Activated CD4-positive, alpha-beta T cell treated with anti-CD3 and anti-CD28 coated beads, Interleukin-2, amount 10 ng/mL, durations not matched to agents 24 days and 14 days (primary cell): ENCODE measurements around the gene VMAC. TPM values are rescaled to one million over a fixed set of nuclear protein-coding genes. Genes with fewer than 3 reads are reported as not detected.

Experiments used
- DNase-seq: peaks from one replicate; pipeline ENCODE4 v3.0.0; 2022
- H3K27ac Mint-ChIP-seq: one replicate; pipeline ENCODE4 v1.8.0; 2022; ENCODE audit warnings: mild to moderate bottlenecking, mixed read lengths
- H3K27me3 Mint-ChIP-seq: one replicate; pipeline ENCODE4 v1.8.0; 2022; ENCODE audit warnings: mixed read lengths
- H3K36me3 Mint-ChIP-seq: one replicate; pipeline ENCODE4 v1.8.0; 2022; ENCODE audit warnings: low read depth, mild to moderate bottlenecking, mixed read lengths
- H3K4me1 Mint-ChIP-seq: one replicate; pipeline ENCODE4 v1.8.0; 2021; ENCODE audit warnings: mixed read lengths
- H3K4me3 Mint-ChIP-seq: one replicate; pipeline ENCODE4 v1.8.0; 2022; ENCODE audit warnings: mild to moderate bottlenecking, moderate library complexity, mixed read lengths
- H3K9me3 Mint-ChIP-seq: one replicate; pipeline ENCODE4 v1.8.0; 2021; ENCODE audit warnings: mixed read lengths
- intact Hi-C: fragments of 100-400 bp; cut with micrococcal nuclease; formaldehyde crosslinking; loops from one replicate; pipeline ENCODE4 v1.15.1; 2023
- total RNA-seq: library from RNA; stranded (reverse); gene quantifications from 2 replicates; pipeline ENCODE4 v1.2.3, GENCODE V29; 2022

Gene VMAC
- total RNA-seq, 1 donor from 2014 or later = 3.2 TPM

DNA sequence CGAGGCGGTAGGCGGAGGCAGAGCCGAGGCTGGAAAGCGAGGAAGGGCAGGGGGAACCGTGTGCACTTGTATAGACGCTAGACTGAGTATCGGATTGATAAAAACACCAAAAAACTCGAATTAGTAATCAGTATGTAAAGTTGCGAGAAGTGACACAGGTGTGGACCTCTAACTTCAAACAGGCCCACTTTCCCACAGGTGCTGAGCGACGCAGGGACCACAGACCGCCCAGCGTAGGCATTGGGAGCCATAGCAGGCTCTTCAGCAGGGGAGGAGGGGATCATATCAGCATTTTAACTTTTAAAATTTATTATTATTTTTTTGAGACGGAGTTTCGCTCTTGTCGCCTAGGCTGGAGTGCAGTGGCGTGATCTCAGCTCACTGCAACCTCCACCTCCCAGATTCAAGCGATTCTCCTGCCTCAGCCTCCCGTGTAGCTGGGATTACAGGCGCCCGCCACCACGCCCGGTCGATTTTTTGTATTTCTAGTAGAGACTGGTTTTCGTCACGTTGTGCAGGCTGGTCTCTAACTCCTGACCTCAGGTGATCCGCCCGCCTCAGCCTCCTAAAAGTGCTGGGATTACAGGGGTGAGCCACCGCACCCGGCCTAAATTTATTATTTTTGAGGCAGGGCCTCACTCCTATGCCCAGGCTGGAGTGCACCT, 574 bp downstream of the VMAC start:
- H3K9me3 Mint-ChIP-seq = no peaks in the 10 kb centered on the region
- H3K27me3 Mint-ChIP-seq = no peaks in the 10 kb centered on the region
- DNase-seq = no peak
- H3K27ac Mint-ChIP-seq = peak overlapping the region; percentile 72
- peaks cover 14% of the 10 kb centered on the region for H3K36me3 Mint-ChIP-seq
- H3K4me1 Mint-ChIP-seq = peaks cover 26% of the 10 kb centered on the region
- peak overlapping the region; percentile 91 for H3K4me3 Mint-ChIP-seq
- intact Hi-C loops = loop anchor here (2.0 to 10.0 kb wide), 2 partner anchors 180 to 282 kb away; partner anchors contain the start of genes CATSPERD, LONP1, SAFB and SAFB2

DNA sequence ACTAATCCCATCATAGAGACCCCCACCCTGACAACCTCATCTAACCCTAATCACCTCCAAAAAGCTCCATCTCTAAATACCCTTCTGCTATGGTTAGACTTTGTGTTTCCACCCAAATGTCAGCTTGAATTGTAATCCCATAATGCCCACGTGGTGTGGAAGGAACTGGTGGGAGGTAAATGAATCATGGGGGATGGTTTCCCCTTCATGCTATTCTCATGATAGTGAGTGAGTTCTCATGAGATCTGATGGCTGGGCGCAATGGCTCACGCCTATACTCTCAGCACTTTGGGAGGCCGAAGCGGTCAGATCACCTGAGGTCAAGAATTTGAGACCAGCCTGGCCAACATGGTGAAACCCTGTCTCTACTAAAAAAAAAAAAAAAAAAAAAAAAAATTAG, 2.6 kb downstream of the VMAC start:
- peak overlapping the region; percentile 59 for H3K4me3 Mint-ChIP-seq
- no peaks in the 10 kb centered on the region for H3K9me3 Mint-ChIP-seq
- H3K27ac Mint-ChIP-seq = peak overlapping the region; percentile 56
- DNase-seq = no peak
- peaks cover 11% of the 10 kb centered on the region for H3K36me3 Mint-ChIP-seq
- intact Hi-C loops = loop anchor here (10.0 kb wide), 1 partner anchor 182 kb away; the partner anchor contains the start of genes CATSPERD and LONP1
- H3K27me3 Mint-ChIP-seq = no peaks in the 10 kb centered on the region
- H3K4me1 Mint-ChIP-seq = peaks cover 21% of the 10 kb centered on the region

DNA sequence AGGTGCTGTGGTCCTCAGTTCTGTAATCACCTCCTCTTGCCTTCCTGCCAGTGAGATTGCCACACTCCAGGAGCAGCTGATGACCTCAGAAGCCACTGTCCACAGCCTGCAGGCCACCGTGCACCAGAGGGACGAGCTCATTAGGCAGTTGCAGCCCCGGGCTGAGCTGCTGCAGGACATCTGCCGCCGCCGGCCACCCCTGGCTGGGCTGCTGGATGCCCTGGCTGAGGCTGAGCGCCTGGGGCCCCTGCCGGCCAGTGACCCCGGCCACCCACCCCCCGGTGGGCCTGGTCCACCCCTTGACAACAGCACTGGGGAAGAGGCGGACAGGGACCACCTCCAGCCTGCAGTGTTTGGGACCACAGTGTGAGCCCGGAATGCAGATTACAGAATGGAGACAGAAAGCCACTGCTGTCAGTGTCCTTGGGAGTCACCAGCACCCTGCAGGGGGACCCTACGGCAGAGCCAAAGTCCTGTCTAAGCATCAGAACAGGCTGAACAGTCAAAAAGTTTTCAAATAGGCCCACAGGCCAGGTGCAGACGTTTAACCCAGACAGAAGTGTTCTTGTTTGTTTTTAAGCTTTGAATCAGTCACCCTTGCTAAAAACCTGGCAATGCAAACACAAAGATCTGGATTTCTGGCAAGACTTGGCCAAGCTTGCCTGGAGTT, 4.2 kb downstream of the VMAC start:
- intact Hi-C loops = loop anchor here (10.0 kb wide), 1 partner anchor 184 kb away; the partner anchor contains the start of genes CATSPERD and LONP1
- peaks cover 18% of the 10 kb centered on the region for H3K4me1 Mint-ChIP-seq
- no peak overlapping the region for H3K4me3 Mint-ChIP-seq
- H3K27me3 Mint-ChIP-seq = no peaks in the 10 kb centered on the region
- no peak overlapping the region for H3K27ac Mint-ChIP-seq
- no peaks in the 10 kb centered on the region for H3K9me3 Mint-ChIP-seq
- peaks cover 7% of the 10 kb centered on the region for H3K36me3 Mint-ChIP-seq
- no peak for DNase-seq

DNA sequence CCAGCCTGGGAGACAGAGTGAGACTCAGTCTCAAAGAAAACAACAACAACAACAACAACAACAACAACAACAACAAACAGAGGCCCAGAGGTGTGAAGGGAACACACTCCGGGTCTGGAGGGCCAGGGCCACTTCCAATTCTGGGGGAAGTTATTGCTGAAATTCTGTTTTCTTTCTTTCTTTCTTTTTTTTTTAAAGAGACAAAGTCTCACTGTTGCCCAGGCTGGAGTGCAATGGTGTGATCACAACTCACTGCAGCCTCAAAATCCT, 5.9 kb downstream of the VMAC start:
- no peaks in the 10 kb centered on the region for H3K27me3 Mint-ChIP-seq
- H3K4me1 Mint-ChIP-seq = peaks cover 18% of the 10 kb centered on the region
- H3K4me3 Mint-ChIP-seq = no peak overlapping the region
- H3K36me3 Mint-ChIP-seq = peaks cover 7% of the 10 kb centered on the region
- no peak overlapping the region for H3K27ac Mint-ChIP-seq
- intact Hi-C loops = no loop called here
- no peak for DNase-seq
- no peaks in the 10 kb centered on the region for H3K9me3 Mint-ChIP-seq

DNA sequence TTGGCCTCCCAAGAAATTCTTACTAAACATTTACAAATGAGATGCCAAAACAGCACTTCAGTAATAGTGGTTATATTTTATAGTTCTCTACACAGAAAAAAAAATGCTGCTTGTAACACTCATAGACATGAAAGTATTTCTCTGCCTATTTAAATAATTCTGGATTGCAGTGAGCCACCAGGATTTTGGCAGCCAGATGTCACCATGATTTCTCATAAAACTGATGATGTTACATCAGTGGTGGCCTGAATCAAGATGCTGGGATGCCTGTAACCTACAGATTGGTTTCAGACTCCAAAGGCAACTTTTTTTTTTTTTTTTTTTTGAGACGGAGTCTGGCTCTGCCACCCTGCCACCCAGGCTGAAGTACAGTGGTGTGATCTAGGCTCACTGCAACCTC, 6.7 kb downstream of the VMAC start:
- H3K27me3 Mint-ChIP-seq = no peaks in the 10 kb centered on the region

GRCh38 chr19:5913739-5914357, 9.2 kb downstream of the VMAC start, which contains the start of gene CAPS:
CAPS (plus strand) TSS chr19:5914254; CDS start chr19:5914407, 153 bp downstream.
- H3K4me3 Mint-ChIP-seq = no peak within 1 kb of the TSS
- H3K27ac Mint-ChIP-seq = no peak within 1 kb of the TSS
- H3K9me3 Mint-ChIP-seq = no peaks in the 10 kb centered on the region
- H3K36me3 Mint-ChIP-seq = peaks cover 21% of the 10 kb centered on the region
- no peaks in the 10 kb centered on the region for H3K4me1 Mint-ChIP-seq
- no peak for DNase-seq
- intact Hi-C loops = no loop called here
- no peaks in the 10 kb centered on the region for H3K27me3 Mint-ChIP-seq

More for the DNA sequence above, 6.7 kb downstream of the VMAC start:
- no peak overlapping the region for H3K27ac Mint-ChIP-seq
- no peak for DNase-seq
- H3K4me1 Mint-ChIP-seq = peaks cover 12% of the 10 kb centered on the region
- no peaks in the 10 kb centered on the region for H3K9me3 Mint-ChIP-seq
- no peak overlapping the region for H3K4me3 Mint-ChIP-seq
- peaks cover 11% of the 10 kb centered on the region for H3K36me3 Mint-ChIP-seq
- intact Hi-C loops = no loop called here

GRCh38 chr19:5914358-5914774, 9.7 kb downstream of the VMAC start:
- no peak for DNase-seq
- H3K27me3 Mint-ChIP-seq = no peaks in the 10 kb centered on the region
- peaks cover 22% of the 10 kb centered on the region for H3K36me3 Mint-ChIP-seq
- intact Hi-C loops = no loop called here
- H3K9me3 Mint-ChIP-seq = no peaks in the 10 kb centered on the region
- H3K4me1 Mint-ChIP-seq = no peaks in the 10 kb centered on the region
- H3K4me3 Mint-ChIP-seq = no peak overlapping the region
- no peak overlapping the region for H3K27ac Mint-ChIP-seq

DNA sequence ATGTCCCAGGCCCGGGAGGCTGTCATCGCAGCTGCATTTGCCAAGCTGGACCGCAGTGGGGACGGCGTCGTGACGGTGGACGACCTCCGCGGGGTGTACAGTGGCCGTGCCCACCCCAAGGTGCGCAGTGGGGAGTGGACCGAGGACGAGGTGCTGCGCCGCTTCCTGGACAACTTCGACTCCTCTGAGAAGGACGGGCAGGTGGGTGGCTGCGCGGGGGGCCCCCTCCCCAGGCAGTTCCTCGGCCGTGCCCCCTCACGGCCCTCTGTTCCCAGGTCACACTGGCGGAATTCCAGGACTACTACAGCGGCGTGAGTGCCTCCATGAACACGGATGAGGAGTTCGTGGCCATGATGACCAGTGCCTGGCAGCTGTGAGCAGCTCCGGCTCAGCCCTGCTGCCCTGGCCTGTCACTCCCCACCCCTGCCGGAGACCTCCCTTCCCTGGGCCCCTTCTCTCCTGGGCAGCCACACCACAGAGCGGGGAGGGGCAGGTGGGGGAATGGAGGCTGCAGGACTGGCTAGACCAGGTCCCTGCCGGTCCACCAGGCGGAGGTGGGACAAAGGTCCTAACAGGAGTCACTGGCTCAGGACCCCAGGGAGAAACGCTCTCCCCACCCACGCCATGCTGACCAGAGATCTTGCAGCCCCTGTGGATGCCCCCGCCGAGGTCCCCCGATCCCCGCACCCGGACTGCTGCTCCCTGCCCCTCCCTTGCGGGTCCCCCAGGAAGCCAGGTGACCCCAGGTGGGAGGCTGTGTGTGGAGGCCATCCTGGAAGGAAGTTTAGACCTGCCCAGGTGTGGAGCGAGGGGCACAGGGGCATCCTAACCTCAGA, 10.5 kb downstream of the VMAC start:
- Mint-ChIP-seq H3K27ac (no peak overlapping the region), H3K4me3 (no peak overlapping the region), H3K36me3 (peaks cover 26% of the 10 kb centered on the region), H3K4me1 (no peaks in the 10 kb centered on the region), H3K9me3 (no peaks in the 10 kb centered on the region), H3K27me3 (no peaks in the 10 kb centered on the region)
- intact Hi-C loops = no loop called here
- DNase-seq = no peak

GRCh38 chr19:5915782-5916165, 11.1 kb downstream of the VMAC start:
- Mint-ChIP-seq H3K36me3 (peaks cover 25% of the 10 kb centered on the region), H3K27ac (no peak overlapping the region), H3K27me3 (no peaks in the 10 kb centered on the region), H3K4me1 (no peaks in the 10 kb centered on the region), H3K9me3 (no peaks in the 10 kb centered on the region), H3K4me3 (no peak overlapping the region)
- DNase-seq = no peak
- intact Hi-C loops = no loop called here

DNA sequence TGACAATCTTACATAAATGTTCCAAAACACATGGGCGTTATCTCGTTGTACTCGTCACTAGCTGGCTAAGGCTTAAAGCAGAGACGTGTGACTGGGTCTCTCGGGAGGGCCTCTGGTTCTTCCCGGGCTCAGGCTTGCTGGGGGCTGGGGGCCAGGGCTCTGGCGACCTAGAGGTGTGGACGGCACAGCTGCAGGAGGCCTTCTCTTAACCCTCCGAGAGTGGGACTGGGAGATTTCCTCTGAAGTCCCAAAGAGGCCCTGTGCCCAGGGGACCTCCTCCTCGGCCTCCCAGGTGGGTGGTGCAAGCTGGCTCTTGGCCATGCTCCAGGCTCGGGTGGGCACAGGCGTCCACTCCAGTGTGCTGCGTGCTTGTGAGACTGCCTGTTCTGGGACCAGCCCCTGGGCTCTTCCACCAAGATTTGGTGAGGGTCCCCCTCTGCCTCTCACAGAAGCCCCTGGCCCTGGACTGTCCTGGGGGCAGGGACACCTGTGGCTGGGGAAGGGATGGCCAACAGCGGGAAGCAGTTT, 11.6 kb downstream of the VMAC start:
- Mint-ChIP-seq H3K27ac (no peak overlapping the region), H3K4me1 (no peaks in the 10 kb centered on the region), H3K36me3 (peaks cover 25% of the 10 kb centered on the region), H3K9me3 (no peaks in the 10 kb centered on the region), H3K4me3 (no peak overlapping the region), H3K27me3 (no peaks in the 10 kb centered on the region)
- no peak for DNase-seq
- intact Hi-C loops = no loop called here

- DNase-seq = no peak
- no peaks in the 10 kb centered on the region for H3K9me3 Mint-ChIP-seq
- H3K4me3 Mint-ChIP-seq = no peak overlapping the region
- no peak overlapping the region for H3K27ac Mint-ChIP-seq
- intact Hi-C loops = no loop called here
- H3K4me1 Mint-ChIP-seq = peaks cover 3% of the 10 kb centered on the region
- H3K27me3 Mint-ChIP-seq = no peaks in the 10 kb centered on the region
- H3K36me3 Mint-ChIP-seq = peaks cover 31% of the 10 kb centered on the region
These were observed 12.9 kb downstream of the VMAC start for GRCh38 chr19:5917431-5918107.

GRCh38 chr19:5918463-5919079, 13.9 kb downstream of the VMAC start:
- H3K36me3 Mint-ChIP-seq = peaks cover 38% of the 10 kb centered on the region
- DNase-seq = no peak
- H3K4me3 Mint-ChIP-seq = no peak overlapping the region
- H3K4me1 Mint-ChIP-seq = peaks cover 3% of the 10 kb centered on the region
- no peaks in the 10 kb centered on the region for H3K27me3 Mint-ChIP-seq
- H3K27ac Mint-ChIP-seq = no peak overlapping the region
- no peaks in the 10 kb centered on the region for H3K9me3 Mint-ChIP-seq
- intact Hi-C loops = no loop called here
